HuH-7.5 (cell line): Measurements from ENCODE around the gene ZNF804B.
A peak's percentile ranks its signal among the peaks of the same experiment; 100 is the strongest.

ENCODE experiments used
- DNase-seq: peaks from one replicate; pipeline ENCODE4 v3.0.0; 2011; ENCODE audit warnings: low spot score

Gene ZNF804B

DNA sequence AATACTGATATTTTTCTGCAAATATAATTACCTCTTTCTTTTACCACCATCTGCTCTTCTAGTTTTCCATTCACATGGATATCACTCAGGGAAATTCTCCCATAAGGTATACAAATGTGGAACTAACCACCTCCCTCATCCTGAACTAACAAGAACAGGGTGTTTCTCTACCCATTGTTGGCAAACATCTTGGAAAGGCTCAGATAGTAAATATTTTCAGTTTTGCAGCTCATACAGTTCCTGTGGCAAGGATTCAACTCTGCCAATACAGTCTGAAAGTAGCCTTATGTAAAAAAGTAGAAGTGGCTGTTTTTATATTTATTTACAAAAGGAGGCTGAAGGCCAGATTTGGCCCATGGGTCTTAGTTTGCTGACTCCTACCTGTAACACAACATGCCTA is 549.0 kb downstream of the ZNF804B start:
- no peak for DNase-seq

DNA sequence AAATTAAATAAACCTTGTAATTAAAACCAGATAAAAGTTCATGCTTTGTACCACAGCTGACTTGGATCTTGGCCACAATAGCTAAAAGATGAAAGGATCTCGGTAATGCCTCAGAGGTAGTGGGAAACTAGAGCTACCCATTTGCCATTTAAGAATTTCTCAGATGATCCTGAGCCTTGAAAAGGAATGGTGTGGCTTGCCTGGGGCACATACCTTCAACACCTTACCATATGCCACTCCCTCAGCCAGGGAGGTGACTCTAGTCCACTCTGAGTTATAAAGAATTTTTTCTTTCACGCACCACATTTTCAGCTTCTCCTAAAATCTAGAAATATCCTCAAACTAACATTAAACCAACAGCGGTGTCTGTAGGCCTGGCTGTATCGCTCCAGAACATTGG is 552.4 kb downstream of the ZNF804B start:
- DNase-seq = no peak

- DNase-seq = no peak
Observed at GRCh38 chr7:89312551-89312950, 553.1 kb downstream of the ZNF804B start.

GRCh38 chr7:89316584-89317251 is 557.2 kb downstream of the ZNF804B start:
- no peak for DNase-seq

DNA sequence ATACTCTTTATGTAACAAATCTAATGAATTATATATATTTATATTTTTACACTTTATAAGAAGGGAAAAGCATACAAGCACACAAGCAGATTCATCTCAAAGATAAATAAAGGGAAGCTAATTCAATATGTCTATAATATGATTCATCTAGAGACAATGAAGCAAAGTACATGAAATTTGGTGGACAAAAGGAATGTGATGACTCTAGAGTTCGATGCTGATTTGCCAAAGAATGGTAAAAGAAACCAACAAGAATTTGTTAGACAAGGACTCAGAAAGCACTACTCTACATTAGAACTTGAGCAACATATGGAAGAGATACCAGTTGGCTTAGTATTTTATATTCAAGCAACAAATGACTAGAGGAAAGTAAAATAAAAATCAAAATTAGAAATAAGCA is 572.5 kb downstream of the ZNF804B start:
- no peak for DNase-seq

- peak; percentile 4 for DNase-seq
Observed at GRCh38 chr7:89334797-89335196, 575.3 kb downstream of the ZNF804B start.

- DNase-seq = no peak
Observed at GRCh38 chr7:89335490-89335889, 576.0 kb downstream of the ZNF804B start.

GRCh38 chr7:89336121-89336520 is 576.6 kb downstream of the ZNF804B start:
- no peak for DNase-seq

- DNase-seq = no peak
Observed at GRCh38 chr7:89339748-89340147, 580.2 kb downstream of the ZNF804B start.

GRCh38 chr7:89357121-89357520 is 597.6 kb downstream of the ZNF804B start:
- no peak for DNase-seq

DNA sequence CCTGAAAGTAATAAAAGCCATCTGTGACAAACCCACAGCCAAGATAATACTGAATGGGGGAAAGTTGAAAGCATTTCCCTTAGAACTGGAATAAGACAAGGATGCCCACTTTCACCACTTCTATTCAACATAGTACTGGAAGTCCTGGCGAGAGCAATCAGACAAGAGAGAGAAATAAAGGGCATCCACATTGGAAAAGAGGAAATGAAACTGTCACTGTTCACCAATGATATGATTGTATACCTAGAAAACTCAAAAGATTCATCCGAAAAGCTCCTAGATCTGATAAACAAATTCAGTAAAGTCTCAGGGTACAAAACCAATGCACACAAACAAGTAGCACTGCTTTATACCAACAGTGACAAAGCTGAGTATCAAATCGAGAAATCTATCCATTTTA is 617.7 kb downstream of the ZNF804B start:
- no peak for DNase-seq

GRCh38 chr7:89385411-89385810 is 625.9 kb downstream of the ZNF804B start:
- no peak for DNase-seq
